GM10266 (cell line): Measurements from ENCODE around the gene PFKP.

Experiments
- DNase-seq: peaks from one replicate; pipeline ENCODE4 v3.0.0; 2012; ENCODE audit errors: extremely low spot score
- CTCF ChIP-seq: IDR thresholded peaks from 2 replicates; pipeline ENCODE4 v1.5.1; 2012; ENCODE audit warnings: mild to moderate bottlenecking, low read depth; ENCODE audit not compliant: control insufficient read depth, insufficient read depth; ENCODE audit errors: missing control alignments

The PFKP gene

DNA sequence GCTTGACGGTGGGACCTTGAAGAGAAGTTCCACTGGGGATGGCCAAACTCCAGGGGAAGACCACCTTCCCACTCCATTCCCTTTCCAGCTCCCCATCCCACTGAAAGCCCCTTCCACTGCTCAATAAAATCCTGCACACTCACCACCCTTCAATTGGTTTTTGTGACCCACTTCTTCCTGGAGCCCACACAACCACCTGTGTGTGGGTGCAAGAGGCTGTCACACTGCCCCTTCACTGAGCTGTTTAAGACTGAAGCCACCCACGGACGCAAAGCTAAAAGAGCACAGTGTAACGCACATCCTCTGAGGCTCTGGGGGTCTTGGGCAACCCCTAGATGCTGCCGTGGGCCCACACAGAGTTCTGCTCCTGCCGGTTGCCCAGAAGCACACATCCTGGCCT lies 118.0 kb downstream of the PFKP start:
- TF ChIP-seq CTCF = no peak
- no peak for DNase-seq

GRCh38 chr10:3186368-3186767 lies 119.0 kb downstream of the PFKP start:
- no peak for DNase-seq

More at GRCh38 chr10:3186368-3186767, 119.0 kb downstream of the PFKP start:
- TF ChIP-seq CTCF = no peak
